HG02763 (cell line): Measurements from ENCODE around the gene WDR87.

Experiments used
- ATAC-seq: cut with Tn5 transposase; IDR thresholded peaks from one replicate; pipeline ENCODE4 v1.9.1; 2021; ENCODE audit warnings: mild to moderate bottlenecking, moderate library complexity; ENCODE audit not compliant: unreplicated experiment

Gene WDR87

GRCh38 chr19:37905946-37906868 is at the start of gene WDR87:
WDR87 (minus strand) TSS chr19:37906594; CDS start chr19:37898239, 8,355 bp downstream.
- ATAC-seq = peak; percentile 20

GRCh38 chr19:37955986-37956385 is 49.6 kb upstream of the WDR87 start:
- no peak for ATAC-seq

GRCh38 chr19:37954421-37954874 is 48.1 kb upstream of the WDR87 start:
- ATAC-seq = no peak

GRCh38 chr19:37953918-37954303 is 47.5 kb upstream of the WDR87 start:
- ATAC-seq = no peak

- ATAC-seq = no peak
These were observed 47.0 kb upstream of the WDR87 start for GRCh38 chr19:37953171-37953917.

GRCh38 chr19:37951816-37952210 is 45.4 kb upstream of the WDR87 start:
- no peak for ATAC-seq

- no peak for ATAC-seq
These were observed 44.2 kb upstream of the WDR87 start for GRCh38 chr19:37950471-37951175.

GRCh38 chr19:37948362-37948761 is 42.0 kb upstream of the WDR87 start:
- ATAC-seq = no peak

GRCh38 chr19:37947778-37948177 is 41.4 kb upstream of the WDR87 start:
- ATAC-seq = no peak

- no peak for ATAC-seq
These were observed 39.7 kb upstream of the WDR87 start for GRCh38 chr19:37946132-37946531.

- no peak for ATAC-seq
These were observed 37.1 kb upstream of the WDR87 start for GRCh38 chr19:37943480-37943879.

- ATAC-seq = no peak
These were observed 36.1 kb upstream of the WDR87 start for GRCh38 chr19:37942516-37942902.

GRCh38 chr19:37941782-37942515 is 35.6 kb upstream of the WDR87 start:
- no peak for ATAC-seq

GRCh38 chr19:37938353-37938752 is 32.0 kb upstream of the WDR87 start:
- no peak for ATAC-seq

- ATAC-seq = no peak
These were observed 30.5 kb upstream of the WDR87 start for GRCh38 chr19:37936886-37937285.

- no peak for ATAC-seq
These were observed 29.8 kb upstream of the WDR87 start for GRCh38 chr19:37936166-37936565.

- ATAC-seq = no peak
These were observed 28.9 kb upstream of the WDR87 start for GRCh38 chr19:37935341-37935740.

GRCh38 chr19:37933937-37934358 is 27.6 kb upstream of the WDR87 start:
- no peak for ATAC-seq

GRCh38 chr19:37932985-37933936 is 26.9 kb upstream of the WDR87 start:
- ATAC-seq = no peak
